Measurements from ENCODE around the gene HNRNPR.
A peak's percentile ranks its signal among the peaks of the same experiment; 100 is the strongest.
"Not testable (repeated sequence)": the region's sequence is repeated elsewhere in the genome, so short reads cannot be mapped to it uniquely, and the experiment has no call there.

Gene HNRNPR

DNA sequence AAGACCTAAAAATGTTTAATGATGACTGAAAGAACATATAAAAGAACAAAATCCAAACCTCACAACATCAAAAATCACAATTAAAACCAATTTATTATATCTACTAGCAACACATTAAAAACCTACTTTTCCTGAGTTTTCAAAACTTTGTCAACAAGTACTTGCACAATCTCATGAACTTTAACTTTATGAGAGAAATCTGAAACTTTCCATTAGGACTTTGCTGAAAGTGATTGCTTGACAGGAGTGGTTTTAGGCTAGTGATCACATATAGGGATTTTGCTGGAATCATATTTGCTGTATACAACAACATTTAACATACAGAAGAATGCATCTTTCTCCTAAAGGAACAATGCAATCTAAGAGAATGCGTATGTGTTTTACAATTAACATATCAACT is 13.2 kb downstream of the HNRNPR start:
- peak; percentile 26 for DNase-seq (ENCODE audit: low read depth)

GRCh38 chr1:23325393-23325792 is 18.7 kb downstream of the HNRNPR start:
- no peak for DNase-seq (ENCODE audit: low read depth)

DNA sequence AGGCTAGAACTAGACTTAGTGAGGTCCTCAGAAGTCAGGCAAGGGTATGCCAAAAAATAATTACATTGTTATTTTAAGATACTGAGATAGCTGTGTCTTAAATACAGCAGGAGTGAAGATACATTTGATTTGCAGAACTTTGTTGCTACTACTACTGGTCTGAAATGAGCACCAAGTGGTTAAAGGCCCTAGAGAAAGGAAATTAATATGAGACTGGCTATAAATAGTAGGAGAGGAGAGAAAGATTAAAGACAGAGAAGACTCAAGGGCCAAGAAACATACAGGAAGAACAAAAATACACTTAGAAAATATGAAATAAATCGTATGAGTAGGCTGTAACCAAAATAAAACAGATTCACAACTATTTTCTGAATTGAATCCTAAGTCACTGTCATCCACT is 21.3 kb downstream of the HNRNPR start:
- no peak for DNase-seq (ENCODE audit: low read depth)

DNA sequence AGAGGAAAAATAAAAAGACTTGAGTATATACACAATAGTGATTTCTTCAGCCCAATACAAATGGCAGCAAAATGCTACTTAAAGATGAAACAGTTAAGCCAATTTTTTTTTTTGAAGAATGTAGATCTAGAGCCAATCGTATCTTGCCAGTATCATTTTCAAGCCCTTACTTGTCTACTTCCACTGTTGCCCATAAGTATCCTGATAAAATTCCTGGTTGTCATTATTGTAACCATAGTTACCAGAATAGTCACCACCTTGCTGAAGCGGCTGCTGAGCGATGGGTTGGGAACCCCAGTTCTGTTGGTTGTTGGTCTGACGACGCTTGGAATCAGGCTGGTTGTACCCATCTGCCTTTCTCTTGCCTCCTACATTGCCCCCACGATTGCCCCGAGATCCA is 33.8 kb downstream of the HNRNPR start:
- DNase-seq (ENCODE audit: low read depth) = not testable (repeated sequence)

DNA sequence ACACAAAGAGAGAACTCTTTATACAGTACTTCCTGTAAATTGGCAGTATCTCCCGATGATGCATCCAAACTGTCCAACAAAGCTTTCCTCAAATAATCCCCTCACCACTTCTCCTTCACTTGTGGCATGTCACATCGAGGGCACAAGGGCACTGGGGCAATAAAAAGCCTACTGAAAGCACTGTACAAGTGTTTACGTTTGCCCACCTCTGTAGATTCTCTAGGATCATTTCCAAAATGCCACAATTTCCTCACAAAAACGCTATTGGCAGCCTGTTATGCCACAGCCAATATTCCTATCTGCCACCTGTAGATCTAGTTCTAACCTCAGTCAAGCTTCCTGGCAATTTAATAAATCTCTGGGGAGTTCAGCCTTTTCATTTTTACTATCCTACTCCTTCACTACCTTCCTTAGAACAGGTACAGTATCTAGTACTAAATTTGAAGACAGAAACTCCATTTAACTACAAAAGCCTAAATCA is 39.9 kb downstream of the HNRNPR start:
- DNase-seq (ENCODE audit: low read depth) = no peak

DNA sequence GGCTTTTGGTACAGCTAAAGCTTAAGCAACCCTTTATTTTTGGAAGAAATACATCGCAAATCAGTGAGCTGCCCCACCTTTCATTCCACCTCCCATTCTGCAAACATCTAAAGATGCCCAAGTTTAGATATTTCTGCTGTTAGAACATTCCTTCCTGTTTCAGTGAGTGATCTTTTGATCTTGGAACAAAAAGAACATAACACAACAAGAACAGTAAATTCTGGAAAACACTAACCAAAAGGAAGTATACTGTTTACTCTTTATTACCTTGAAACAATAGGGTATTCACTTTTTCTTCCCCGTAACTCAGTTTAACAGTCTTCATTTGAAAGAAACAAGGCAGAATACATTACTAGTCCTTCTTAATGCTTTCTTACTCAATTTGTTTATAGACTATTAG is 40.6 kb downstream of the HNRNPR start:
- no peak for DNase-seq (ENCODE audit: low read depth)

DNA sequence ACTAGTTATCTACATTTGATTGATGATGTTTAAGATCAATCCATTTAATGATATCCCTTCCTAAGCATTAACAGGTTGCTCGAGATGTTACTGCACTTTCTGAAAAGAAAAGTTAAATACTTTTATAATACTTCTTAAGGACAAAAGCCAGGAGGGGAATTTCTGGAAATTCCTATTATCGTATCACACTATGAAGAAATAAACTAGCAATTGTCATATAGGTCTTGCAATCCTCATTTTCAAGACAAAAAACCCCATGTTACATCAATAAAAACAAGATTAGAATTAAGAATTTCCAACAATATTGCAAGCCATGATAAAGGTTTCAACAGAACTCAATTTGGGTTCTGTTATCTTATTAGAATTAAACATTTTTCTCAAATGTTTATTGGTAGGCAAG is 47.2 kb downstream of the HNRNPR start:
- no peak for DNase-seq (ENCODE audit: low read depth)

DNA sequence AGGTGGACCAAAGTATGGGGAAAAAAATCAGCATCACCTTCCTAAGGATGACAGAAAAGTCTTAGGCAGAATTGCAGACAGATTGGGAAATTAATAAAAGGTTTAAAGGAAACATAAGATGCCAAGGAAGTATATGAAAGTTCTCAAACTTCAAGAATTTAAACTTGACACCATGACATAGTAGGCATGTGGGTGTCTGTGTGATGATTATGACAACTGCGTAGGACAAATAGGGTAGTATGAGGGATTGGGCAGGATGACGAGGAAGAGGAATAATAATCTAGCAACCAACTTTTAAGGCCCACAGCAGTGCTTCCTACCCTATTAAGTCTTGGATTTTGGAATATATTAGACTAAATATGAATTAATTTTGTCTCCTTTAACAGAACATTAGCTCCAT is 52.4 kb downstream of the HNRNPR start:
- no peak for DNase-seq (ENCODE audit: low read depth)

DNA sequence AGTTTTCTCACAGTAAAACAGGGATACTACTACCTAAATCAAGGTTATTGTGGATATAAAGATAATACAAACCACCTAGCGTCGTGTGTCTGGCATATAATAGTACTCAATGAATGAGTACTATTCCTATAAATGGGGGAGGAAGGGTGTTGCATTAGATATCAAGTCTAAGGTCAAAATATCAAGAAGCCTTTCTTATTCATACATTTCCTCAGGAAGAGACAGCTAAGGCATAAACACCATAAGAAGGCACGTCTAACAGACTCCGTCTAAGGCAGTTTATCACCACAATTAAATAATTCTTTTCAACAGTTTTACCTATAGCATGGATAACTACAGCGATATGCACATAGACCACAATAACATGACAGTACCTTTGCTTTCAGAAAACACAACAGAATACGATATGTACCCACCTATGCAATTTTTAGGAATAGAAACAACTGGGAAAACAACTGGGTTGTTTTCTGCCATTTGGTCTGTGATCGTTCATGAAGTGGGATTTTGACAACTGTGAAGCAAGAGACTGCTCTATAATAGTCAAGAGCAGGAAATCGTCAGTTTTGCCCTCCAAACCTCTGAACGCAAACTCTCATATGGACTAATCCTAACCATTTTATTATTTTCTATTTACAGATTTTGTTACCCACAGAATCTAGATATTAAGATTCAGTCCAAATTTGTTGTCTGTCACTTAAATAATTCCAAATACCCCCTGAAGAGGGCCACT is 53.1 kb downstream of the HNRNPR start:
- DNase-seq (ENCODE audit: low read depth) = no peak

- DNase-seq (ENCODE audit: low read depth) = peak; percentile 49
Observed at GRCh38 chr1:23288671-23289070, 55.4 kb downstream of the HNRNPR start.

DNA sequence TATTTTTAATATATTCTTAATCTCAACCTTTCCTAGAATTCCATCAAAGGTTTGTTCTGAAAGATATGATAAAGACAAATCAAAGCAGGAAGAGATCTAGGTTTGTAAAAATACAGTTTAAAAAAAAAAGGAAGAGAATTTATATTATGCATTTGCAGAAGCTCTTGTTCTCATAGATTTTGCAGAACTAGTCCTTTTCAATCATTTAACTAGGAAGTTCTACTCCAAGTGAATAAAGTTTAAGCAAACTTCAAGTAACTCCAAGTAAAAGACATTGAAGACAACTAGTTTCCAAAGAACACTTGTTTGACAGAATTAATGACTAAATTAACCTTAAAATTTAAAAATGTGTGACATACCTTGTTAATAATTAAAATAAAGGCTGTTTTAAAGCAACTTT is 55.9 kb downstream of the HNRNPR start:
- DNase-seq (ENCODE audit: low read depth) = no peak

DNA sequence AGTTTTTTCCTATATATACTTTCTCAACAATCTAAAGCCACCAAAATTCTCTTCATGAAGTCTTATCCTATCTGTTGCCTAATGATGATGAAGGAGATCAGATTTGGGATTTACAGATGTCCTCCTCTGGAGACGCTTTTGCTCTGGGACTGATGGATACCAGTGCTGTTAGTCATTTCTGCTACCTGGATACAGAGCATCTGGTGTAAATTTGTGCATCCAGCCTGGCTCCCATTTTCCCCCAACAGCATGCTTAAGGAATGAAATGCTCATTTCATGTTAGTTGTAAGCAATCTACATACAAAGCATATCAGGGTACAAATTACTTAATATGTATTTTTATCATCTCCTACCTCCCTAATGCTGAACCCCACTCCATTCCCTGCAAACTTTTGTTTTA is 57.7 kb downstream of the HNRNPR start:
- DNase-seq (ENCODE audit: low read depth) = no peak

GRCh38 chr1:23283667-23284602 is 60.1 kb downstream of the HNRNPR start:
- DNase-seq (ENCODE audit: low read depth) = peak; percentile 44

DNA sequence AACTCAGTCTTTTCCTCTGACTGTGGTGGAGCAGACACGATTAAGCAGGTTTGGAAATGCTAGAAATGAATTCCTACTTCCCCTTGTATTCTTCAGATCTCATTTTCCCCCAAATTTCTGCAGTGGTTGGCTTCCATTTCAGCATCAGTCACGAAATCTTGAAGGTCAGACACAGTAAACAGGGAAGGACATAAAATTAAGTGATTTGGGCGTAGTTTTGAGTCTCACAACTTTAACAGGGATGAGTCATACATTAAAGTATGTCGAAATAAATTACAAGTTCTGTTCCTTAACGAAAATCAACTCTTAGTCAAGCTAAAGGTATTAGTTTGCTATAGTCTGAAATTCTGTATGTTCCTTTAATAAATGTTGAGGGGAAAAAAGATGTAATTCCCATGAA is 61.1 kb downstream of the HNRNPR start:
- peak; percentile 76 for DNase-seq (ENCODE audit: low read depth)

GRCh38 chr1:23278717-23279116 is 65.4 kb downstream of the HNRNPR start:
- DNase-seq (ENCODE audit: low read depth) = no peak

GRCh38 chr1:23276531-23276930 is 67.6 kb downstream of the HNRNPR start:
- no peak for DNase-seq (ENCODE audit: low read depth)

GRCh38 chr1:23274134-23274505 is 70.0 kb downstream of the HNRNPR start:
- no peak for DNase-seq (ENCODE audit: low read depth)

GRCh38 chr1:23273450-23274133 is 70.5 kb downstream of the HNRNPR start:
- DNase-seq (ENCODE audit: low read depth) = peak; percentile 83

DNA sequence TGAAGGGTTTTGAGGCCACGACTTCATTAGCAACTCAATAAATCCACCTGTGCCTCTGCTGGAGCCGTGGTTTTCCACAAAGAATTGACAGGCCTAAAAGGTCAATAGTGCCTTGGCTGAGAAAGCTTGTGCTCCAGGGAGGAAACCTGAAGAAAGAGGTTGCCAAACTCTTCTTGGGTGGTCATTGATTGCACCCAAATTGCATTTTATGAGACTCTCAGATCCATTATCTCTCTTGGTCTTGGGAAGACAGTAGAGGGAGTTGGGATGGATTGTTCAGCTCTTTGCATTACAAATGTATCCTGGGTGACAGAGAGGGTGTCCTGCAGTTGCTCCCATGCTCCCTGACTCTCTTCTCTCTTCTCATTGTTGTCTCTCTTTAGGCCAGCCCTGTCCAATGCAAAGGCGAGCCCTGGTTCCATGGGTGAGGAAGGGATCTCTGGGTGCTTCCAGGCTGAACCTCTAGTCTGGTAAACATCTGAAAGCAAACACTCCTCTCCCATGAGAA is 80.7 kb downstream of the HNRNPR start:
- no peak for DNase-seq (ENCODE audit: low read depth)

DNA sequence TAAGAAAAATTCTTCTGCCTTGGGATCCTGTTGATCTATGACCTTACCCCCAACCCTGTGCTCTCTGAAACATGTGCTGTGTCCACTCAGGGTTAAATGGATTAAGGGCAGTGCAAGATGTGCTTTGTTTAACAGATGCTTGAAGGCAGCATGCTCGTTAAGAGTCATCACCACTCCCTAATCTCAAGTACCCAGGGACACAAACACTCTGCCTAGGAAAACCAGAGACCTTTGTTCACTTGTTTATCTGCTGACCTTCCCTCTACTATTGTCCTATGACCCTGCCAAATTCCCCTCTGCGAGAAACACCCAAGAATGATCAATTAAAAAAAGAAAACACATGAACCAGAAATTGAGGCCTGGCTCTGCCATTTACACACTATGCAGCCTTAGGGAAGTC is 86.0 kb downstream of the HNRNPR start:
- not testable (repeated sequence) for DNase-seq (ENCODE audit: low read depth)

GRCh38 chr1:23257371-23257770 is 86.7 kb downstream of the HNRNPR start:
- DNase-seq (ENCODE audit: low read depth) = not testable (repeated sequence)

Measured in amniotic epithelial cell (primary cell).